ENCODE data around the gene ZFYVE1. TPM values are rescaled to one million over a fixed set of nuclear protein-coding genes. Genes with fewer than 3 reads are reported as not detected.

ZFYVE1 gene
- total and polyA plus RNA-seq, 10 of the 15 experiments (the other 5 are each of a cell fraction or from before 2014, with no cell fraction given) = 1.2 to 13.3 (median 6.4) TPM

DNA sequence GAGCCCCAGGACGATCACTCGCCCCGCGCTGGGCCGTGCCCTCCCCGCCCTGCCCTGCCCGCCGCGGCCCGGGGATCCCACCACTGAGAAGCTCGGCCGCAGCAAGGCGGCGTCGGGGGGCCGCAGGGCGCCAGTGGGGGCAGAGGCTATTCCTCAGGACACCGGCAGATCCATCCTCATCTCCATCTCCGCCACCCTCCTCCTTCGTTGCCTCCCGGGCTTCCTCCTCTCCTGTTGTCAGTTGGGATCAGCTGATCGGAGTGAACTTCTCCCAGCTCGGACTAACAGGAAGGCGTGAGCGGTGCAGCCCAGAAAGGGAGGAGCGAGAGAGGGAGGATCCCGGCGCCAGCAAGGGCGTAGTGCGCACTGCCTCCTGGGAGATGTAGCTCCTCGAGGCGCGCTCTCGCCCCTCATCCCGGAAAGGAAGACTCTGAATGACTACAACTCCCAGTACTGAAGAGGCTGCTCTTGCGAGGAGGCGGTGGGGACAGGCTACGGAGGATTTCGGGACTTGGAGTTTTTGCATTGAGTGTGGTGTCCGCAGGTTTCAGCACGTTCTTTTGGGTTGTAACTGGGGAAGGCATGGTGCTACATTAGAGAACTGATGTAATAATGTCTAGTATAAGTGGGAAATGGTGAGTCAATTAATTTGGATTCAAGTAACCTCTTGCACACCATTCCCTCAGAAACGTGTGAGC lies at the start of gene ZFYVE1 (continued):
- TF ChIP-seq CEBPZ (IDR thresholded peaks at IDR 0.05; ENCODE audit: low read depth, low read length) (no peak), NR2C1 (IDR thresholded peaks at IDR 0.05) (peak; percentile 87), NR2F1 (conservative IDR thresholded peaks at IDR 0.05) (peak; percentile 58; the same call in 1 of the 2 replicates), IRF4 (IDR thresholded peaks at IDR 0.05; ENCODE audit: low read depth, low read length) (no peak), TCF12 (IDR thresholded peaks at IDR 0.05; ENCODE audit: low read depth, low read length) (0 out of 2 replicates have a peak, but pooled peaks have one; percentile 5), NRF1 (conservative IDR thresholded peaks at IDR 0.05; ENCODE audit: low read depth, low read length) (peak; percentile 32; the same call in 1 of the 2 replicates), CREB1 (IDR thresholded peaks at IDR 0.05; ENCODE audit: low read depth) (peak; percentile 96), MAX (IDR thresholded peaks at IDR 0.05; ENCODE audit: low read depth, low read length) (peak; percentile 52; the same call in 1 of the 2 replicates), ESRRA (IDR thresholded peaks at IDR 0.05; ENCODE audit: low read length) (no peak), CHD4 (IDR thresholded peaks at IDR 0.05) (no peak), RELB (IDR thresholded peaks at IDR 0.05; ENCODE audit: low read depth) (peak; percentile 68), REST (IDR thresholded peaks at IDR 0.05; ENCODE audit: low read depth, low read length) (no peak), RAD51 (IDR thresholded peaks at IDR 0.05) (peak; percentile 62)
- TF ChIP-seq, protein P1, sequence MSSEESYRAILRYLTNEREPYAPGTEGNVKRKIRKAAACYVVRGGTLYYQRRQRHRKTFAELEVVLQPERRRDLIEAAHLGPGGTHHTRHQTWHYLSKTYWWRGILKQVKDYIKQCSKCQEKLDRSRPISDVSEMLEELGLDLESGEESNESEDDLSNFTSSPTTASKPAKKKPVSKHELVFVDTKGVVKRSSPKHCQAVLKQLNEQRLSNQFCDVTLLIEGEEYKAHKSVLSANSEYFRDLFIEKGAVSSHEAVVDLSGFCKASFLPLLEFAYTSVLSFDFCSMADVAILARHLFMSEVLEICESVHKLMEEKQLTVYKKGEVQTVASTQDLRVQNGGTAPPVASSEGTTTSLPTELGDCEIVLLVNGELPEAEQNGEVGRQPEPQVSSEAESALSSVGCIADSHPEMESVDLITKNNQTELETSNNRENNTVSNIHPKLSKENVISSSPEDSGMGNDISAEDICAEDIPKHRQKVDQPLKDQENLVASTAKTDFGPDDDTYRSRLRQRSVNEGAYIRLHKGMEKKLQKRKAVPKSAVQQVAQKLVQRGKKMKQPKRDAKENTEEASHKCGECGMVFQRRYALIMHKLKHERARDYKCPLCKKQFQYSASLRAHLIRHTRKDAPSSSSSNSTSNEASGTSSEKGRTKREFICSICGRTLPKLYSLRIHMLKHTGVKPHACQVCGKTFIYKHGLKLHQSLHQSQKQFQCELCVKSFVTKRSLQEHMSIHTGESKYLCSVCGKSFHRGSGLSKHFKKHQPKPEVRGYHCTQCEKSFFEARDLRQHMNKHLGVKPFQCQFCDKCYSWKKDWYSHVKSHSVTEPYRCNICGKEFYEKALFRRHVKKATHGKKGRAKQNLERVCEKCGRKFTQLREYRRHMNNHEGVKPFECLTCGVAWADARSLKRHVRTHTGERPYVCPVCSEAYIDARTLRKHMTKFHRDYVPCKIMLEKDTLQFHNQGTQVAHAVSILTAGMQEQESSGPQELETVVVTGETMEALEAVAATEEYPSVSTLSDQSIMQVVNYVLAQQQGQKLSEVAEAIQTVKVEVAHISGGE (CRISPR knock-in tag; IDR thresholded peaks at IDR 0.05) = no peak

Measured in GM12878 (cell line).